Loucy (cell line): ENCODE results near the gene RET.
A peak's percentile ranks its signal among the peaks of the same experiment; 100 is the strongest.

Experiments
- H2AFZ ChIP-seq: fragments of 200-600 bp; sonication (generic); 2 replicates; pipeline ENCODE4 v1.6.0; 2016; ENCODE audit warnings: antibody characterized with exemption, mild to moderate bottlenecking, low read length, moderate library complexity
- H3F3A ChIP-seq: fragments of 200-600 bp; 2 replicates; pipeline ENCODE4 v1.6.0; 2016; ENCODE audit warnings: antibody characterized with exemption, low read depth, mild to moderate bottlenecking
- H3K27me3 ChIP-seq: fragments of 200-600 bp; sonication (generic); 2 replicates; pipeline ENCODE4 v1.6.1; 2014; ENCODE audit warnings: low read length, mild to moderate bottlenecking; ENCODE audit not compliant: insufficient read depth, poor library complexity, severe bottlenecking
- H3K36me3 ChIP-seq: fragments of 200-600 bp; sonication (generic); 2 replicates; pipeline ENCODE4 v1.6.1; 2016; ENCODE audit warnings: low read length; ENCODE audit not compliant: insufficient read depth
- H3K4me1 ChIP-seq: fragments of 200-600 bp; sonication (generic); 2 replicates; pipeline ENCODE4 v1.5.1; 2014; ENCODE audit warnings: low read length, mild to moderate bottlenecking; ENCODE audit not compliant: insufficient read depth, poor library complexity, severe bottlenecking
- H3K4me2 ChIP-seq: fragments of 200-600 bp; sonication (generic); 2 replicates; pipeline ENCODE4 v1.6.0; 2014; ENCODE audit warnings: antibody characterized with exemption, low read length, low read depth, mild to moderate bottlenecking; ENCODE audit not compliant: poor library complexity, severe bottlenecking
- H3K4me3 ChIP-seq: fragments of 200-600 bp; sonication (generic); 2 replicates; pipeline ENCODE4 v1.5.1; 2014; ENCODE audit warnings: low read length, mild to moderate bottlenecking, mixed read lengths; ENCODE audit not compliant: poor library complexity, severe bottlenecking
- H3K79me2 ChIP-seq: fragments of 200-600 bp; sonication (generic); 2 replicates; pipeline ENCODE4 v1.6.1; 2014; ENCODE audit warnings: low read length; ENCODE audit not compliant: insufficient read depth
- H3K9ac ChIP-seq: fragments of 200-600 bp; sonication (generic); 2 replicates; pipeline ENCODE4 v1.6.0; 2014; ENCODE audit warnings: mild to moderate bottlenecking, low read depth, low read length, moderate library complexity; ENCODE audit not compliant: poor library complexity, severe bottlenecking
- H3K9me2 ChIP-seq: fragments of 200-600 bp; sonication (generic); replicated peaks from 2 replicates; pipeline ENCODE4 v1.6.1; 2016; ENCODE audit warnings: low read depth, low read length, mixed read lengths
- H3K9me3 ChIP-seq: fragments of 200-600 bp; sonication (generic); 2 replicates; pipeline ENCODE4 v1.6.1; 2014; ENCODE audit warnings: mild to moderate bottlenecking, antibody characterized with exemption, low read length, low read depth; ENCODE audit not compliant: insufficient read depth
- H4K20me1 ChIP-seq: fragments of 200-600 bp; sonication (generic); 2 replicates; pipeline ENCODE4 v1.6.0; 2014; ENCODE audit warnings: antibody characterized with exemption, low read length, mild to moderate bottlenecking; ENCODE audit not compliant: insufficient read depth, poor library complexity, severe bottlenecking
- EZH2phosphoT487 ChIP-seq: fragments of 200-600 bp; IDR thresholded peaks from 2 replicates; pipeline ENCODE4 v1.6.1; 2018; ENCODE audit warnings: antibody characterized with exemption, mild to moderate bottlenecking, moderate library complexity, borderline replicate concordance
- TF ChIP-seq, protein P1 (sequence below): fragments of 200-600 bp; sonication (generic); conservative IDR thresholded peaks from 2 replicates; pipeline ENCODE4 v1.5.1; 2014; ENCODE audit warnings: mild to moderate bottlenecking, antibody characterized with exemption, low read length

The RET gene

DNA sequence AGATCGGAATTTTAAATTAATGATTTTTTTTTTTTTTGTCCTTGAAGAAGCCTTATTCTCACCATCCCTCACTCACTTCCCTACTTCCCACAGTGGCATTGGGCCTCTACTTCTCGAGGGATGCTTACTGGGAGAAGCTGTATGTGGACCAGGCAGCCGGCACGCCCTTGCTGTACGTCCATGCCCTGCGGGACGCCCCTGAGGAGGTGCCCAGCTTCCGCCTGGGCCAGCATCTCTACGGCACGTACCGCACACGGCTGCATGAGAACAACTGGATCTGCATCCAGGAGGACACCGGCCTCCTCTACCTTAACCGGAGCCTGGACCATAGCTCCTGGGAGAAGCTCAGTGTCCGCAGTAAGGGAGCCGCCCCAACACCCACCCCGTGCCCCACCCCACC lies 23.5 kb downstream of the RET start:
- Histone ChIP-seq H3K9me2 (no peaks in the 10 kb centered on the region), H3K4me3 (no peak overlapping the region), H3K36me3 (no peaks in the 10 kb centered on the region), H3K9ac (no peak overlapping the region), H3K4me1 (peaks cover 5% of the 10 kb centered on the region), H4K20me1 (no peaks in the 10 kb centered on the region), H3K27me3 (no peaks in the 10 kb centered on the region), H3K9me3 (no peaks in the 10 kb centered on the region), H3K4me2 (no peak overlapping the region), H3K79me2 (no peaks in the 10 kb centered on the region), H2AFZ (no peak overlapping the region), H3F3A (no peaks in the 10 kb centered on the region)
- TF ChIP-seq, protein P1, sequence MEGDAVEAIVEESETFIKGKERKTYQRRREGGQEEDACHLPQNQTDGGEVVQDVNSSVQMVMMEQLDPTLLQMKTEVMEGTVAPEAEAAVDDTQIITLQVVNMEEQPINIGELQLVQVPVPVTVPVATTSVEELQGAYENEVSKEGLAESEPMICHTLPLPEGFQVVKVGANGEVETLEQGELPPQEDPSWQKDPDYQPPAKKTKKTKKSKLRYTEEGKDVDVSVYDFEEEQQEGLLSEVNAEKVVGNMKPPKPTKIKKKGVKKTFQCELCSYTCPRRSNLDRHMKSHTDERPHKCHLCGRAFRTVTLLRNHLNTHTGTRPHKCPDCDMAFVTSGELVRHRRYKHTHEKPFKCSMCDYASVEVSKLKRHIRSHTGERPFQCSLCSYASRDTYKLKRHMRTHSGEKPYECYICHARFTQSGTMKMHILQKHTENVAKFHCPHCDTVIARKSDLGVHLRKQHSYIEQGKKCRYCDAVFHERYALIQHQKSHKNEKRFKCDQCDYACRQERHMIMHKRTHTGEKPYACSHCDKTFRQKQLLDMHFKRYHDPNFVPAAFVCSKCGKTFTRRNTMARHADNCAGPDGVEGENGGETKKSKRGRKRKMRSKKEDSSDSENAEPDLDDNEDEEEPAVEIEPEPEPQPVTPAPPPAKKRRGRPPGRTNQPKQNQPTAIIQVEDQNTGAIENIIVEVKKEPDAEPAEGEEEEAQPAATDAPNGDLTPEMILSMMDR = no peak
- no peak for TF ChIP-seq EZH2phosphoT487

DNA sequence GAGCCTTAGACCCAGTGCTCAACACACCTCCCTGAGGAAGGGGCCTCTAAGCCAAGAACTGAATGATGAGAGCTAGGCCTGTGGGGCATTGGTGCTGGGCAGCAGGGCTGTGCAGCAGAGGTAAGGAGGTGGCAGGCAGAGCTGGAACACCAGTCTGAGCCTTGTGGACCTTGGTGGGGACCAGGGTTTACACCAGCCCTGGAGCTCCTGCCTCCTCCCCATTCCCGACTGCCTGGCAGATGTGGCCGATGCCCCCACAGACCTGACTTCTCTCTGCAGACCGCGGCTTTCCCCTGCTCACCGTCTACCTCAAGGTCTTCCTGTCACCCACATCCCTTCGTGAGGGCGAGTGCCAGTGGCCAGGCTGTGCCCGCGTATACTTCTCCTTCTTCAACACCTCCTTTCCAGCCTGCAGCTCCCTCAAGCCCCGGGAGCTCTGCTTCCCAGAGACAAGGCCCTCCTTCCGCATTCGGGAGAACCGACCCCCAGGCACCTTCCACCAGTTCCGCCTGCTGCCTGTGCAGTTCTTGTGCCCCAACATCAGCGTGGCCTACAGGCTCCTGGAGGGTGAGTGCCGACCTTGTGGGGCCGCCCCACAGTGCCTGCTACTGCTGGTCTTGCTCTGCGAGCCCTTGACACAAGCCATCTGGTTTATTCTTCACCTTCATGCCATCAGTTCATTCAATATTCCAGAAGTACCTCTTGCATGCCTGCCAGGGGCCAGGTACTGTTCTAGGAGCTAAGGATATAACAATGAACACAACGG lies 25.4 kb downstream of the RET start:
- Histone ChIP-seq H3K36me3 (no peaks in the 10 kb centered on the region), H3K4me3 (no peak overlapping the region), H2AFZ (no peak overlapping the region), H3K9ac (no peak overlapping the region), H3K27me3 (no peaks in the 10 kb centered on the region), H3K4me1 (peaks cover 18% of the 10 kb centered on the region), H3K4me2 (no peak overlapping the region), H3F3A (no peaks in the 10 kb centered on the region), H3K9me2 (no peaks in the 10 kb centered on the region), H3K79me2 (no peaks in the 10 kb centered on the region), H4K20me1 (no peaks in the 10 kb centered on the region), H3K9me3 (no peaks in the 10 kb centered on the region)
- TF ChIP-seq, protein P1 = no peak
- TF ChIP-seq EZH2phosphoT487 = no peak

DNA sequence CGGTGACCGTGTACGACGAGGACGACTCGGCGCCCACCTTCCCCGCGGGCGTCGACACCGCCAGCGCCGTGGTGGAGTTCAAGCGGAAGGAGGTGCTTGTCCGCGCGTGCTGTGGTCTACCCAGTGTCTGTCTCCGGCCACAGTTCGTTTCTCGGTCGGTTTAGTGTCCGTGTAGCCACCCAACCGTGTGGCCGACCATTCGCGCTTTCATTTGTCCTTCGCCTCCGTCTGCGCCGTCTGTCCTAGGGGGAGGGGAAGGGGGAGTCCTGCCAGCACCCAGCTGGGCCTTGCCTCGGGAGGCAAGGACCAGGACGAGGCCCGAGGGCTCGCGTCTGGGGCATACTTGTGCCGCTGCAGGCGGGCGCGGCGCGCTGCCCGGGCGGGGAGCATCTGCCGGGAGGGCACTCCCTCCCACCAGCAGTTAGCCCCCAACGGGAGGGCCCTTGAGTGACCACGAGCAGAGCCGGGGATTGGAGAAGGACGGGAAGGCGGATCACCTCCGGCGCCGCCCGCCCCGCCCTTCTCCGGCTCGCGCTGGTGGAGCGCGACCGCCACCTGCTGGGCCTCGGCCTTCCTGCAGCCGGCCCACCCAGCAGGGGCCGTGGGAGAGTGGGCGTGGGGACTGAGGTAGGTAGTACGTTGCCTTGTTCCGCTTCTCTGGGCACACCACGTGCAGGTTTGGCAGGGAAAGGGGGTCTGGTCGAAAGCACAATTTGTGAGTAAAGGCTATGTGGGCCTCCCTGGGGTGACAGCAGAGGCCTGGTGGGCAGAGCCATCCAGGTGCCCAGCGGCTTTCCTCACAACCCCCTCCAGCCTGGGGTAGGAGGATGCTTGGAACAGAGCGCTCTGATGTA lies 28.5 kb downstream of the RET start:
- Histone ChIP-seq H3K4me2 (peak overlapping the region; percentile 36), H3K9ac (no peak overlapping the region), H3K4me3 (no peak overlapping the region), H4K20me1 (no peaks in the 10 kb centered on the region), H3K27me3 (no peaks in the 10 kb centered on the region), H3K79me2 (no peaks in the 10 kb centered on the region), H3F3A (no peaks in the 10 kb centered on the region), H3K4me1 (peaks cover 18% of the 10 kb centered on the region), H3K9me2 (no peaks in the 10 kb centered on the region), H3K9me3 (no peaks in the 10 kb centered on the region), H2AFZ (no peak overlapping the region), H3K36me3 (no peaks in the 10 kb centered on the region)
- TF ChIP-seq, protein P1 = peak; percentile 80
- no peak for TF ChIP-seq EZH2phosphoT487
